ENCODE results near the gene CCDC137. TPM values are rescaled to one million over a fixed set of nuclear protein-coding genes. Genes with fewer than 3 reads are reported as not detected.

CCDC137 gene
- total and polyA plus RNA-seq, 2 of the 13 experiments (the other 11 are each of a cell fraction or from before 2014, with no cell fraction given) = 14.6 to 39.1 TPM

DNA sequence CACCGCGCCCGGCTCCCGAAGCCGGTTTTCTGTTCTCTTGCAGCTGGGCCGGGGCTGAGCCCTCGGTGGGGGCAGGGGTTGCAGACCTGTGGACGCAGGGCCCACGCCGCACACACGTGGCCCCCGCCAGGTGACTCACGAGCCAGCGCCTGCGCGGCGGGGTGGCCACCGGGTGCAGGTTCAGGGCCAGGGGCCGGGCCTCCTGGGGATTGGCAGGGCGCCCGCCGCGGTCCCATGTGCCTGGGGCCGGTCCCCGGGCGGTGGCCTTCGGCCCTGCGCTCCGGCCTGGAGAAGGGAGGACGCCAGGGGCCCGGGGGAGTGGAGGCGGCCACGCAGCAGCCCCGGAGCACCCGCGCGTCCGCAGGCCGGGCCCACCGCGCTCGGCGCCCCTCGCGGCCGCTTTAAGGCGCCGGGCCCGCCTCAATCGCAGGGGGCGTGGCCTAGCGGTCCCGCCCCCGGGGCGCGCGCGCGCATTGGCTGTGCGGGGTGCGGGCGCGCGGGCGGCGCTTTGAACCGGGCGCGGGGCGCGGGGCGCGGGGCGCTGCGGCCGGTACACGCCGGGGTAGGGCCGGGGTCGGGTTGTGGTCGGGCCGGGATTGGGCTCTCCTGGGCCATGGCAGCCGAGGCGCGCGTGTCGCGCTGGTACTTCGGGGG is 45.4 kb downstream of the CCDC137 start, which contains the start of gene SLC25A10 (continued):
- TF ChIP-seq ZNF713 (CRISPR knock-in tag; IDR thresholded peaks at IDR 0.05) (0 out of 2 replicates have a peak, but pooled peaks have one; percentile 60), ZBTB8A (CRISPR knock-in tag; IDR thresholded peaks at IDR 0.05; ENCODE audit: borderline replicate concordance, low read depth) (peak; percentile 93; the same call in 1 of the 2 replicates), ZNF878 (CRISPR knock-in tag; IDR thresholded peaks at IDR 0.05) (peak; percentile 99), SP2 (CRISPR knock-in tag; IDR thresholded peaks at IDR 0.05) (0 out of 2 replicates have a peak, but pooled peaks have one; percentile 25), ZNF773 (CRISPR knock-in tag; IDR thresholded peaks at IDR 0.05; ENCODE audit: borderline replicate concordance) (peak; percentile 99), ZSCAN20 (CRISPR knock-in tag; IDR thresholded peaks at IDR 0.05; ENCODE audit: borderline replicate concordance) (peak; percentile 98), FOXC1 (CRISPR knock-in tag; IDR thresholded peaks at IDR 0.05; ENCODE audit: borderline replicate concordance) (peak; percentile 99), ZNF274 (CRISPR knock-in tag; IDR thresholded peaks at IDR 0.05) (peak; percentile 98), HMG20B (CRISPR knock-in tag; conservative IDR thresholded peaks at IDR 0.05) (no peak), KMT2B (CRISPR knock-in tag; IDR thresholded peaks at IDR 0.05) (peak; percentile 89), JUN (CRISPR knock-in tag; IDR thresholded peaks at IDR 0.05) (peak; percentile 95), KLF15 (CRISPR knock-in tag; IDR thresholded peaks at IDR 0.05; ENCODE audit: borderline replicate concordance) (peak; percentile 98; the same call in 1 of the 2 replicates)
- TF ChIP-seq, protein P1, sequence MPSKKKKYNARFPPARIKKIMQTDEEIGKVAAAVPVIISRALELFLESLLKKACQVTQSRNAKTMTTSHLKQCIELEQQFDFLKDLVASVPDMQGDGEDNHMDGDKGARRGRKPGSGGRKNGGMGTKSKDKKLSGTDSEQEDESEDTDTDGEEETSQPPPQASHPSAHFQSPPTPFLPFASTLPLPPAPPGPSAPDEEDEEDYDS (CRISPR knock-in tag; IDR thresholded peaks at IDR 0.05) = peak; percentile 76
- TF ChIP-seq, protein P2, sequence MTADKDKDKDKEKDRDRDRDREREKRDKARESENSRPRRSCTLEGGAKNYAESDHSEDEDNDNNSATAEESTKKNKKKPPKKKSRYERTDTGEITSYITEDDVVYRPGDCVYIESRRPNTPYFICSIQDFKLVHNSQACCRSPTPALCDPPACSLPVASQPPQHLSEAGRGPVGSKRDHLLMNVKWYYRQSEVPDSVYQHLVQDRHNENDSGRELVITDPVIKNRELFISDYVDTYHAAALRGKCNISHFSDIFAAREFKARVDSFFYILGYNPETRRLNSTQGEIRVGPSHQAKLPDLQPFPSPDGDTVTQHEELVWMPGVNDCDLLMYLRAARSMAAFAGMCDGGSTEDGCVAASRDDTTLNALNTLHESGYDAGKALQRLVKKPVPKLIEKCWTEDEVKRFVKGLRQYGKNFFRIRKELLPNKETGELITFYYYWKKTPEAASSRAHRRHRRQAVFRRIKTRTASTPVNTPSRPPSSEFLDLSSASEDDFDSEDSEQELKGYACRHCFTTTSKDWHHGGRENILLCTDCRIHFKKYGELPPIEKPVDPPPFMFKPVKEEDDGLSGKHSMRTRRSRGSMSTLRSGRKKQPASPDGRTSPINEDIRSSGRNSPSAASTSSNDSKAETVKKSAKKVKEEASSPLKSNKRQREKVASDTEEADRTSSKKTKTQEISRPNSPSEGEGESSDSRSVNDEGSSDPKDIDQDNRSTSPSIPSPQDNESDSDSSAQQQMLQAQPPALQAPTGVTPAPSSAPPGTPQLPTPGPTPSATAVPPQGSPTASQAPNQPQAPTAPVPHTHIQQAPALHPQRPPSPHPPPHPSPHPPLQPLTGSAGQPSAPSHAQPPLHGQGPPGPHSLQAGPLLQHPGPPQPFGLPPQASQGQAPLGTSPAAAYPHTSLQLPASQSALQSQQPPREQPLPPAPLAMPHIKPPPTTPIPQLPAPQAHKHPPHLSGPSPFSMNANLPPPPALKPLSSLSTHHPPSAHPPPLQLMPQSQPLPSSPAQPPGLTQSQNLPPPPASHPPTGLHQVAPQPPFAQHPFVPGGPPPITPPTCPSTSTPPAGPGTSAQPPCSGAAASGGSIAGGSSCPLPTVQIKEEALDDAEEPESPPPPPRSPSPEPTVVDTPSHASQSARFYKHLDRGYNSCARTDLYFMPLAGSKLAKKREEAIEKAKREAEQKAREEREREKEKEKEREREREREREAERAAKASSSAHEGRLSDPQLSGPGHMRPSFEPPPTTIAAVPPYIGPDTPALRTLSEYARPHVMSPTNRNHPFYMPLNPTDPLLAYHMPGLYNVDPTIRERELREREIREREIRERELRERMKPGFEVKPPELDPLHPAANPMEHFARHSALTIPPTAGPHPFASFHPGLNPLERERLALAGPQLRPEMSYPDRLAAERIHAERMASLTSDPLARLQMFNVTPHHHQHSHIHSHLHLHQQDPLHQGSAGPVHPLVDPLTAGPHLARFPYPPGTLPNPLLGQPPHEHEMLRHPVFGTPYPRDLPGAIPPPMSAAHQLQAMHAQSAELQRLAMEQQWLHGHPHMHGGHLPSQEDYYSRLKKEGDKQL (CRISPR knock-in tag; IDR thresholded peaks at IDR 0.05; ENCODE audit: low read depth) = peak; percentile 92
- TF ChIP-seq, protein P3, sequence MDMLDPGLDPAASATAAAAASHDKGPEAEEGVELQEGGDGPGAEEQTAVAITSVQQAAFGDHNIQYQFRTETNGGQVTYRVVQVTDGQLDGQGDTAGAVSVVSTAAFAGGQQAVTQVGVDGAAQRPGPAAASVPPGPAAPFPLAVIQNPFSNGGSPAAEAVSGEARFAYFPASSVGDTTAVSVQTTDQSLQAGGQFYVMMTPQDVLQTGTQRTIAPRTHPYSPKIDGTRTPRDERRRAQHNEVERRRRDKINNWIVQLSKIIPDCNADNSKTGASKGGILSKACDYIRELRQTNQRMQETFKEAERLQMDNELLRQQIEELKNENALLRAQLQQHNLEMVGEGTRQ (IDR thresholded peaks at IDR 0.05; ENCODE audit: low read depth, low read length) = peak; percentile 77
- TF ChIP-seq, protein P3 (CRISPR knock-in tag; IDR thresholded peaks at IDR 0.05; ENCODE audit: borderline replicate concordance) = peak; percentile 50; the same call in 1 of the 2 replicates
- TF ChIP-seq, protein P4, sequence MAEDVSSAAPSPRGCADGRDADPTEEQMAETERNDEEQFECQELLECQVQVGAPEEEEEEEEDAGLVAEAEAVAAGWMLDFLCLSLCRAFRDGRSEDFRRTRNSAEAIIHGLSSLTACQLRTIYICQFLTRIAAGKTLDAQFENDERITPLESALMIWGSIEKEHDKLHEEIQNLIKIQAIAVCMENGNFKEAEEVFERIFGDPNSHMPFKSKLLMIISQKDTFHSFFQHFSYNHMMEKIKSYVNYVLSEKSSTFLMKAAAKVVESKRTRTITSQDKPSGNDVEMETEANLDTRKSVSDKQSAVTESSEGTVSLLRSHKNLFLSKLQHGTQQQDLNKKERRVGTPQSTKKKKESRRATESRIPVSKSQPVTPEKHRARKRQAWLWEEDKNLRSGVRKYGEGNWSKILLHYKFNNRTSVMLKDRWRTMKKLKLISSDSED (CRISPR knock-in tag; IDR thresholded peaks at IDR 0.05) = peak; percentile 90; the same call in 1 of the 2 replicates
- TF ChIP-seq, protein P5, sequence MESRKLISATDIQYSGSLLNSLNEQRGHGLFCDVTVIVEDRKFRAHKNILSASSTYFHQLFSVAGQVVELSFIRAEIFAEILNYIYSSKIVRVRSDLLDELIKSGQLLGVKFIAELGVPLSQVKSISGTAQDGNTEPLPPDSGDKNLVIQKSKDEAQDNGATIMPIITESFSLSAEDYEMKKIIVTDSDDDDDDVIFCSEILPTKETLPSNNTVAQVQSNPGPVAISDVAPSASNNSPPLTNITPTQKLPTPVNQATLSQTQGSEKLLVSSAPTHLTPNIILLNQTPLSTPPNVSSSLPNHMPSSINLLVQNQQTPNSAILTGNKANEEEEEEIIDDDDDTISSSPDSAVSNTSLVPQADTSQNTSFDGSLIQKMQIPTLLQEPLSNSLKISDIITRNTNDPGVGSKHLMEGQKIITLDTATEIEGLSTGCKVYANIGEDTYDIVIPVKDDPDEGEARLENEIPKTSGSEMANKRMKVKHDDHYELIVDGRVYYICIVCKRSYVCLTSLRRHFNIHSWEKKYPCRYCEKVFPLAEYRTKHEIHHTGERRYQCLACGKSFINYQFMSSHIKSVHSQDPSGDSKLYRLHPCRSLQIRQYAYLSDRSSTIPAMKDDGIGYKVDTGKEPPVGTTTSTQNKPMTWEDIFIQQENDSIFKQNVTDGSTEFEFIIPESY (CRISPR knock-in tag; IDR thresholded peaks at IDR 0.05) = peak; percentile 85
